ENCODE data around the gene ZNF367. TPM values are rescaled to one million over a fixed set of nuclear protein-coding genes. Genes with fewer than 3 reads are reported as not detected.

ZNF367 gene
- polyA plus RNA-seq, 1 of the 3 experiments (the other 2 are of a cell fraction) = 1.5 TPM

- WGBS (ENCODE audit: low lambda C conversion rate) = 99% methylated on average over 11 of the region's 11 CpGs
- Histone ChIP-seq H3K79me2 (ENCODE audit: insufficient read depth) (peaks cover 9% of the 10 kb centered on the region; the same call in 1 of the 2 replicates), H3K9me2 (no peaks in the 10 kb centered on the region), H3K9me3 (no peaks in the 10 kb centered on the region), H4K20me1 (ENCODE audit: insufficient read depth) (no peaks in the 10 kb centered on the region), H3K9ac (no peak overlapping the region), H3K27me3 (ENCODE audit: insufficient read depth) (no peaks in the 10 kb centered on the region), H3K36me3 (replicated peaks in 1 of 2; ENCODE audit: control insufficient read depth in 1 of 2, insufficient read depth in 2 of 2, low read length in 1 of 2) (peaks cover 10 to 18% of the 10 kb centered on the region in 2 experiments), H3F3A (replicated peaks; ENCODE audit: insufficient read depth) (peaks cover 5% of the 10 kb centered on the region), H3K4me2 (no peak overlapping the region), H3K4me3 (ENCODE audit: low read depth in 2 of 2, low read length in 1 of 2) (no peak overlapping the region), H2AFZ (ENCODE audit: low read depth) (no peak overlapping the region), H3K27ac (ENCODE audit: low read depth in 2 of 2, low read length in 1 of 2) (no peak overlapping the region), H3K4me1 (ENCODE audit: control insufficient read depth in 1 of 2, insufficient read depth in 2 of 2, low read depth in 1 of 2, low read length in 1 of 2) (peaks cover 4 to 8% of the 10 kb centered on the region in 2 experiments; a peak in 2 of 4 replicates)
- ChIA-PET POLR2A (no interaction called here), CTCF (interaction anchor here (0.9 kb wide), 1 partner anchor 22 kb away, joined by 3 read pairs; no protein-coding TSS in a partner anchor)
- DNase-seq = no peak
- TF ChIP-seq EP300 (IDR thresholded peaks at IDR 0.05; ENCODE audit: borderline replicate concordance in 1 of 2, low read depth in 1 of 2, low read length in 1 of 2) = no peak
- no peak for TF ChIP-seq JUND (IDR thresholded peaks at IDR 0.05)
- TF ChIP-seq YY1 (IDR thresholded peaks at IDR 0.05; ENCODE audit: low read depth) = no peak
- no peak for TF ChIP-seq MXI1 (IDR thresholded peaks at IDR 0.05; ENCODE audit: low read depth, low read length)
- no peak for TF ChIP-seq ZBTB33 (IDR thresholded peaks at IDR 0.05; ENCODE audit: borderline replicate concordance, low read depth)
- no peak for TF ChIP-seq NRF1 (IDR thresholded peaks at IDR 0.05; ENCODE audit: low read depth, low read length)
- TF ChIP-seq GATA2 (CRISPR knock-in tag; IDR thresholded peaks at IDR 0.05) = no peak
- no peak for TF ChIP-seq FOSL2 (IDR thresholded peaks at IDR 0.05; ENCODE audit: borderline replicate concordance, low read depth)
- no peak for TF ChIP-seq RAD21 (IDR thresholded peaks at IDR 0.05; ENCODE audit: low read length)
- TF ChIP-seq MEF2A (IDR thresholded peaks at IDR 0.05; ENCODE audit: borderline replicate concordance, low read depth) = no peak
- TF ChIP-seq, protein P1, sequence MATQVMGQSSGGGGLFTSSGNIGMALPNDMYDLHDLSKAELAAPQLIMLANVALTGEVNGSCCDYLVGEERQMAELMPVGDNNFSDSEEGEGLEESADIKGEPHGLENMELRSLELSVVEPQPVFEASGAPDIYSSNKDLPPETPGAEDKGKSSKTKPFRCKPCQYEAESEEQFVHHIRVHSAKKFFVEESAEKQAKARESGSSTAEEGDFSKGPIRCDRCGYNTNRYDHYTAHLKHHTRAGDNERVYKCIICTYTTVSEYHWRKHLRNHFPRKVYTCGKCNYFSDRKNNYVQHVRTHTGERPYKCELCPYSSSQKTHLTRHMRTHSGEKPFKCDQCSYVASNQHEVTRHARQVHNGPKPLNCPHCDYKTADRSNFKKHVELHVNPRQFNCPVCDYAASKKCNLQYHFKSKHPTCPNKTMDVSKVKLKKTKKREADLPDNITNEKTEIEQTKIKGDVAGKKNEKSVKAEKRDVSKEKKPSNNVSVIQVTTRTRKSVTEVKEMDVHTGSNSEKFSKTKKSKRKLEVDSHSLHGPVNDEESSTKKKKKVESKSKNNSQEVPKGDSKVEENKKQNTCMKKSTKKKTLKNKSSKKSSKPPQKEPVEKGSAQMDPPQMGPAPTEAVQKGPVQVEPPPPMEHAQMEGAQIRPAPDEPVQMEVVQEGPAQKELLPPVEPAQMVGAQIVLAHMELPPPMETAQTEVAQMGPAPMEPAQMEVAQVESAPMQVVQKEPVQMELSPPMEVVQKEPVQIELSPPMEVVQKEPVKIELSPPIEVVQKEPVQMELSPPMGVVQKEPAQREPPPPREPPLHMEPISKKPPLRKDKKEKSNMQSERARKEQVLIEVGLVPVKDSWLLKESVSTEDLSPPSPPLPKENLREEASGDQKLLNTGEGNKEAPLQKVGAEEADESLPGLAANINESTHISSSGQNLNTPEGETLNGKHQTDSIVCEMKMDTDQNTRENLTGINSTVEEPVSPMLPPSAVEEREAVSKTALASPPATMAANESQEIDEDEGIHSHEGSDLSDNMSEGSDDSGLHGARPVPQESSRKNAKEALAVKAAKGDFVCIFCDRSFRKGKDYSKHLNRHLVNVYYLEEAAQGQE (IDR thresholded peaks at IDR 0.05; ENCODE audit: low read depth, low read length) = no peak
- TF ChIP-seq RCOR1 (IDR thresholded peaks at IDR 0.05; ENCODE audit: low read length) = no peak
- no peak for TF ChIP-seq CHD2 (IDR thresholded peaks at IDR 0.05; ENCODE audit: low read length, partially characterized antibody)
- no peak for TF ChIP-seq RFX5 (IDR thresholded peaks at IDR 0.05; ENCODE audit: low read length)
- no peak for TF ChIP-seq TEAD4 (IDR thresholded peaks at IDR 0.05; ENCODE audit: borderline replicate concordance, insufficient read depth)
- TF ChIP-seq, protein P2, sequence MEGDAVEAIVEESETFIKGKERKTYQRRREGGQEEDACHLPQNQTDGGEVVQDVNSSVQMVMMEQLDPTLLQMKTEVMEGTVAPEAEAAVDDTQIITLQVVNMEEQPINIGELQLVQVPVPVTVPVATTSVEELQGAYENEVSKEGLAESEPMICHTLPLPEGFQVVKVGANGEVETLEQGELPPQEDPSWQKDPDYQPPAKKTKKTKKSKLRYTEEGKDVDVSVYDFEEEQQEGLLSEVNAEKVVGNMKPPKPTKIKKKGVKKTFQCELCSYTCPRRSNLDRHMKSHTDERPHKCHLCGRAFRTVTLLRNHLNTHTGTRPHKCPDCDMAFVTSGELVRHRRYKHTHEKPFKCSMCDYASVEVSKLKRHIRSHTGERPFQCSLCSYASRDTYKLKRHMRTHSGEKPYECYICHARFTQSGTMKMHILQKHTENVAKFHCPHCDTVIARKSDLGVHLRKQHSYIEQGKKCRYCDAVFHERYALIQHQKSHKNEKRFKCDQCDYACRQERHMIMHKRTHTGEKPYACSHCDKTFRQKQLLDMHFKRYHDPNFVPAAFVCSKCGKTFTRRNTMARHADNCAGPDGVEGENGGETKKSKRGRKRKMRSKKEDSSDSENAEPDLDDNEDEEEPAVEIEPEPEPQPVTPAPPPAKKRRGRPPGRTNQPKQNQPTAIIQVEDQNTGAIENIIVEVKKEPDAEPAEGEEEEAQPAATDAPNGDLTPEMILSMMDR (IDR thresholded peaks at IDR 0.05) = no peak
- TF ChIP-seq POLR2AphosphoS5 (IDR thresholded peaks at IDR 0.05; ENCODE audit: low read depth, low read length) = no peak
- TF ChIP-seq, protein P3, sequence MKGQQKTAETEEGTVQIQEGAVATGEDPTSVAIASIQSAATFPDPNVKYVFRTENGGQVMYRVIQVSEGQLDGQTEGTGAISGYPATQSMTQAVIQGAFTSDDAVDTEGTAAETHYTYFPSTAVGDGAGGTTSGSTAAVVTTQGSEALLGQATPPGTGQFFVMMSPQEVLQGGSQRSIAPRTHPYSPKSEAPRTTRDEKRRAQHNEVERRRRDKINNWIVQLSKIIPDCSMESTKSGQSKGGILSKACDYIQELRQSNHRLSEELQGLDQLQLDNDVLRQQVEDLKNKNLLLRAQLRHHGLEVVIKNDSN (IDR thresholded peaks at IDR 0.05; ENCODE audit: borderline replicate concordance, low read depth) = no peak
Observed at GRCh38 chr9:96388144-96388543, 30.0 kb downstream of the ZNF367 start.
